GM23338 (cell line): ENCODE measurements around the gene FAM241B.

Source experiments
- POLR2AphosphoS5 ChIP-seq: IDR thresholded peaks from 2 replicates; pipeline ENCODE4 v1.6.1; 2016; ENCODE audit warnings: antibody characterized with exemption, low read depth
- TF ChIP-seq, protein P1 (sequence below), 2 experiments: fragments of 200-600 bp in 1 of 2; sonication (generic) in 1 of 2; conservative IDR thresholded peaks; 2 replicates each; pipeline versions ENCODE4 v1.5.1 to v1.6.1; 2016 to 2017; ENCODE audit warnings: antibody characterized with exemption in 2 of 2, low read depth in 2 of 2, mild to moderate bottlenecking in 2 of 2, moderate library complexity in 1 of 2
- TF ChIP-seq, protein P2 (sequence below): IDR thresholded peaks from one replicate; pipeline ENCODE4 v1.6.1; 2018; ENCODE audit warnings: antibody characterized with exemption; ENCODE audit not compliant: unreplicated experiment

DNA sequence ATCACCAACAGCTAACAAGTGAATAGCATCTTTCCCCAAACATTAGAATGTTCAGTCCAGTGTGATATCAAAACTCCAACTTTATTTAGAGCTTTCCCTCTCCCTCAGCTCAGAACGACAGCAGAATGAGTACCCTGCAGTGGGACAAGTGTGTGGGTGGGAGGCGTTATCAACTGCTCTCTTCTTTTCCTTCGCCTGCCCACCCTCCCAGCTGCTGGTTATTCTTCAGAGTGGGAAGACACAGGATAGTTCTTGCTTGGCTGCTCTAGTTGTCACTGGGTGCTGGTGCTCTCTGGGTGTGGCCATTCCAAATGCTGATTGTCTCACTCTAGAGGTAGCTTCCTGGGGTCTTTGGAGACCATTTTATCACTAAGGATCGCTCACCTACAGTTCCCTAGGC is 13.7 kb upstream of the FAM241B start:
- TF ChIP-seq, protein P1, sequence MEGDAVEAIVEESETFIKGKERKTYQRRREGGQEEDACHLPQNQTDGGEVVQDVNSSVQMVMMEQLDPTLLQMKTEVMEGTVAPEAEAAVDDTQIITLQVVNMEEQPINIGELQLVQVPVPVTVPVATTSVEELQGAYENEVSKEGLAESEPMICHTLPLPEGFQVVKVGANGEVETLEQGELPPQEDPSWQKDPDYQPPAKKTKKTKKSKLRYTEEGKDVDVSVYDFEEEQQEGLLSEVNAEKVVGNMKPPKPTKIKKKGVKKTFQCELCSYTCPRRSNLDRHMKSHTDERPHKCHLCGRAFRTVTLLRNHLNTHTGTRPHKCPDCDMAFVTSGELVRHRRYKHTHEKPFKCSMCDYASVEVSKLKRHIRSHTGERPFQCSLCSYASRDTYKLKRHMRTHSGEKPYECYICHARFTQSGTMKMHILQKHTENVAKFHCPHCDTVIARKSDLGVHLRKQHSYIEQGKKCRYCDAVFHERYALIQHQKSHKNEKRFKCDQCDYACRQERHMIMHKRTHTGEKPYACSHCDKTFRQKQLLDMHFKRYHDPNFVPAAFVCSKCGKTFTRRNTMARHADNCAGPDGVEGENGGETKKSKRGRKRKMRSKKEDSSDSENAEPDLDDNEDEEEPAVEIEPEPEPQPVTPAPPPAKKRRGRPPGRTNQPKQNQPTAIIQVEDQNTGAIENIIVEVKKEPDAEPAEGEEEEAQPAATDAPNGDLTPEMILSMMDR (conservative IDR thresholded peaks at IDR 0.05; ENCODE audit: low read depth in 2 of 2): no peak
- TF ChIP-seq POLR2AphosphoS5: no peak
- TF ChIP-seq, protein P2, sequence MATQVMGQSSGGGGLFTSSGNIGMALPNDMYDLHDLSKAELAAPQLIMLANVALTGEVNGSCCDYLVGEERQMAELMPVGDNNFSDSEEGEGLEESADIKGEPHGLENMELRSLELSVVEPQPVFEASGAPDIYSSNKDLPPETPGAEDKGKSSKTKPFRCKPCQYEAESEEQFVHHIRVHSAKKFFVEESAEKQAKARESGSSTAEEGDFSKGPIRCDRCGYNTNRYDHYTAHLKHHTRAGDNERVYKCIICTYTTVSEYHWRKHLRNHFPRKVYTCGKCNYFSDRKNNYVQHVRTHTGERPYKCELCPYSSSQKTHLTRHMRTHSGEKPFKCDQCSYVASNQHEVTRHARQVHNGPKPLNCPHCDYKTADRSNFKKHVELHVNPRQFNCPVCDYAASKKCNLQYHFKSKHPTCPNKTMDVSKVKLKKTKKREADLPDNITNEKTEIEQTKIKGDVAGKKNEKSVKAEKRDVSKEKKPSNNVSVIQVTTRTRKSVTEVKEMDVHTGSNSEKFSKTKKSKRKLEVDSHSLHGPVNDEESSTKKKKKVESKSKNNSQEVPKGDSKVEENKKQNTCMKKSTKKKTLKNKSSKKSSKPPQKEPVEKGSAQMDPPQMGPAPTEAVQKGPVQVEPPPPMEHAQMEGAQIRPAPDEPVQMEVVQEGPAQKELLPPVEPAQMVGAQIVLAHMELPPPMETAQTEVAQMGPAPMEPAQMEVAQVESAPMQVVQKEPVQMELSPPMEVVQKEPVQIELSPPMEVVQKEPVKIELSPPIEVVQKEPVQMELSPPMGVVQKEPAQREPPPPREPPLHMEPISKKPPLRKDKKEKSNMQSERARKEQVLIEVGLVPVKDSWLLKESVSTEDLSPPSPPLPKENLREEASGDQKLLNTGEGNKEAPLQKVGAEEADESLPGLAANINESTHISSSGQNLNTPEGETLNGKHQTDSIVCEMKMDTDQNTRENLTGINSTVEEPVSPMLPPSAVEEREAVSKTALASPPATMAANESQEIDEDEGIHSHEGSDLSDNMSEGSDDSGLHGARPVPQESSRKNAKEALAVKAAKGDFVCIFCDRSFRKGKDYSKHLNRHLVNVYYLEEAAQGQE: no peak
